HEK293 (cell line): ENCODE data around the gene BST1.

Experiments used
- CTCF ChIA-PET: fragments of 350-600 bp; formaldehyde crosslinking; extraction: SDS; loops from one replicate; lab custom pipeline; 2021; ENCODE audit warnings: antibody characterized with exemption; lab: Yijun Ruan, JAX
- POLR2A ChIA-PET: fragments of 300-600 bp; formaldehyde crosslinking; extraction: SDS; loops from one replicate; lab custom pipeline; 2020; ENCODE audit warnings: antibody characterized with exemption, inconsistent platforms; lab: Yijun Ruan, JAX
- H3K27ac ChIP-seq: fragments of 200-500 bp; sonication (Bioruptor generic); 2 replicates; pipeline ENCODE4 v1.5.1; 2014; ENCODE audit warnings: low read depth, low read length, control low read depth, inconsistent platforms; ENCODE audit errors: extremely low read depth
- H3K36me3 ChIP-seq, 2 experiments: fragments of 200-500 bp in 1 of 2; sonication (Bioruptor generic) in 1 of 2; 1 replicate in 1 of 2; 2 replicates in 1 of 2; pipeline ENCODE4 v1.5.1; 2014 to 2017; ENCODE audit warnings: inconsistent platforms in 2 of 2, low read length in 2 of 2; ENCODE audit not compliant: control insufficient read depth in 2 of 2, insufficient read depth in 1 of 2
- H3K4me1 ChIP-seq: fragments of 200-500 bp; sonication (Bioruptor generic); 2 replicates; pipeline ENCODE4 v1.5.1; 2014; ENCODE audit warnings: mild to moderate bottlenecking, low read length, inconsistent platforms; ENCODE audit not compliant: control insufficient read depth, insufficient read depth
- H3K4me3 ChIP-seq: 2 replicates; pipeline ENCODE4 v1.5.1; 2011; ENCODE audit warnings: low read depth, mild to moderate bottlenecking, control low read depth, low read length, moderate library complexity
- H3K9me3 ChIP-seq: fragments of 200-500 bp; sonication (Bioruptor generic); 2 replicates; pipeline ENCODE4 v1.5.1; 2014; ENCODE audit warnings: low read depth, low read length, inconsistent platforms; ENCODE audit not compliant: control insufficient read depth, insufficient read depth
- MZF1 ChIP-seq: fragments of 450-650 bp; formaldehyde crosslinking; IDR thresholded peaks from 2 replicates; pipeline ENCODE4 v1.5.1; 2017; ENCODE audit warnings: missing biosample characterization, missing genetic modification characterization, borderline replicate concordance
- SALL2 ChIP-seq: fragments of 450-650 bp; formaldehyde crosslinking; IDR thresholded peaks from 2 replicates; pipeline ENCODE4 v1.5.0; 2017; ENCODE audit warnings: missing biosample characterization, mild to moderate bottlenecking, missing genetic modification characterization, borderline replicate concordance
- SETDB1 ChIP-seq: IDR thresholded peaks from one replicate; pipeline ENCODE4 v1.6.1; 2017; ENCODE audit warnings: mild to moderate bottlenecking, low read length, moderate library complexity, mixed read lengths; ENCODE audit not compliant: insufficient read length
- TCF7L2 ChIP-seq: IDR thresholded peaks from 2 replicates; pipeline ENCODE4 v1.6.1; 2011; ENCODE audit warnings: low read depth, mild to moderate bottlenecking, inconsistent platforms, low read length, moderate library complexity, borderline replicate concordance
- YY1 ChIP-seq: fragments of 450-650 bp; formaldehyde crosslinking; IDR thresholded peaks from 2 replicates; pipeline ENCODE4 v1.5.1; 2018; ENCODE audit warnings: missing biosample characterization, missing genetic modification characterization
- YY2 ChIP-seq: fragments of 450-650 bp; formaldehyde crosslinking; IDR thresholded peaks from 2 replicates; pipeline ENCODE4 v1.5.1; 2016; ENCODE audit warnings: missing biosample characterization, missing genetic modification characterization
- ZBTB8A ChIP-seq: fragments of 450-650 bp; formaldehyde crosslinking; IDR thresholded peaks from 2 replicates; pipeline ENCODE4 v1.5.1; 2016; ENCODE audit warnings: missing biosample characterization, missing genetic modification characterization
- ZNF184 ChIP-seq: fragments of 450-650 bp; IDR thresholded peaks from 2 replicates; pipeline ENCODE4 v1.5.1; 2018; ENCODE audit warnings: missing biosample characterization, mild to moderate bottlenecking, missing genetic modification characterization
- ZNF239 ChIP-seq: fragments of 450-650 bp; formaldehyde crosslinking; IDR thresholded peaks from 2 replicates; pipeline ENCODE4 v1.5.1; 2016; ENCODE audit warnings: missing biosample characterization, missing genetic modification characterization
- ZNF544 ChIP-seq: fragments of 450-650 bp; formaldehyde crosslinking; IDR thresholded peaks from 2 replicates; pipeline ENCODE4 v1.5.0; 2017; ENCODE audit warnings: missing biosample characterization, missing genetic modification characterization
- TF ChIP-seq, protein P1 (sequence below): fragments of 450-650 bp; formaldehyde crosslinking; IDR thresholded peaks from 2 replicates; pipeline ENCODE4 v1.5.1; 2017; ENCODE audit warnings: missing biosample characterization, missing genetic modification characterization
- TF ChIP-seq, protein P2 (sequence below): fragments of 450-650 bp; formaldehyde crosslinking; IDR thresholded peaks from 2 replicates; pipeline ENCODE4 v1.5.1; 2017; ENCODE audit warnings: missing biosample characterization, mild to moderate bottlenecking, missing genetic modification characterization, moderate library complexity
- TF ChIP-seq, protein P3 (sequence below): fragments of 450-650 bp; formaldehyde crosslinking; IDR thresholded peaks from 2 replicates; pipeline ENCODE4 v1.5.1; 2016; ENCODE audit warnings: missing biosample characterization, missing genetic modification characterization
- TF ChIP-seq, protein P4 (sequence below): fragments of 450-650 bp; formaldehyde crosslinking; IDR thresholded peaks from 2 replicates; pipeline ENCODE4 v1.5.1; 2016; ENCODE audit warnings: missing biosample characterization, missing genetic modification characterization
- TF ChIP-seq, protein P5 (sequence below): fragments of 450-650 bp; formaldehyde crosslinking; IDR thresholded peaks from 2 replicates; pipeline ENCODE4 v1.5.1; 2016; ENCODE audit warnings: missing biosample characterization, missing genetic modification characterization
- TF ChIP-seq, protein P6 (sequence below): sonication (generic); formaldehyde crosslinking; IDR thresholded peaks from 2 replicates; pipeline ENCODE4 v1.8.1; 2022; ENCODE audit warnings: mild to moderate bottlenecking, moderate library complexity, missing genetic modification reagents
- TF ChIP-seq, protein P7 (sequence below): fragments of 450-650 bp; formaldehyde crosslinking; IDR thresholded peaks from 2 replicates; pipeline ENCODE4 v1.5.1; 2016; ENCODE audit warnings: missing biosample characterization, missing genetic modification characterization, low read depth

Gene BST1

DNA sequence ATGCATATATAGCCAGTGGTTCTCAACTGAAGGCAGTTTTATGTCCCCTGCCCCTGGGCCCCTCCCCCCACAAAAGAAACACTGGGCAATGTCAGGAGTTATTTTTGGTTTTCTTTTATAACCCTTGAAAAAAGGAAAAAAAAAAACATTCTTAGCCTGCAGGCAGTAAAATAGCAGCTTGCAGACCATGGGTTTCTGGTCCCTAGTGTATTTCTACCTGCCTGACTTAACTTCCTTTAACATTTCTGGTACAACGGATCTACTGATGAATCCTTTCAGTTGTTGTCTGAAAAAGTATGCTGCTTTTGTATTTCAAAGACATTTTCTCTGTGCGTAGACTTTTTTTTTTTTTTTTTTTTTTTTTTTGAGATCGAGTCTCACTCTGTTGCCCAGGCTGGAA, 32.3 kb upstream of the BST1 start:
- Histone ChIP-seq H3K36me3 (peaks cover 0 to 26% of the 10 kb centered on the region in 2 experiments; a peak in 1 of 3 replicates), H3K4me1 (no peaks in the 10 kb centered on the region), H3K9me3 (no peaks in the 10 kb centered on the region), H3K4me3 (no peak overlapping the region), H3K27ac (no peak overlapping the region)
- TF ChIP-seq SALL2 = no peak
- no peak for TF ChIP-seq SETDB1
- ChIA-PET POLR2A (interaction anchor here (0.6 kb wide), 1 partner anchor 16 kb away, joined by 3 read pairs; no protein-coding TSS in a partner anchor), CTCF (interaction anchor here (0.6 kb wide), 1 partner anchor 19 kb away, joined by 4 read pairs; no protein-coding TSS in a partner anchor)

DNA sequence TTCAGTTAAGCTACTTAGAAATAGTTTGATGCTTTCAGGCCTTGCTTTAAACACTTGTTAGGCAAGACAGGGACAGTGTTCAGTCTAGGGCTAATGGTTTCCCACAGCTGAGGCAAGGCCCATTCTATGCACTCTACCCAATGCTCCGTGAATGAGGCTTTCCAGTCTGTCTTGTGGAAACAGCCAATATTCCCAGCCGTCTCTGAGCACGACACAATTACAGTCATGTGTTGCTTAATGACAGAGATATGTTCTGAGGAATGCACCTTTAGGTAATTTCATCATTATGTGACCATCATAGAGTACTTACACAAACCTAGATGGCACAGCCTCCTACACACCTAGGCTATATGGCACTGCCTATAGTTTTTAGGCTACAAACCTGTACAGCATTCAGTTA, 30.8 kb upstream of the BST1 start:
- no peak overlapping the region for H3K27ac ChIP-seq
- CTCF ChIA-PET = interaction anchor here (0.6 to 0.7 kb wide), 2 partner anchors 8 to 1995 kb away, joined by 3 to 6 read pairs; no protein-coding TSS in a partner anchor
- TF ChIP-seq, protein P1, sequence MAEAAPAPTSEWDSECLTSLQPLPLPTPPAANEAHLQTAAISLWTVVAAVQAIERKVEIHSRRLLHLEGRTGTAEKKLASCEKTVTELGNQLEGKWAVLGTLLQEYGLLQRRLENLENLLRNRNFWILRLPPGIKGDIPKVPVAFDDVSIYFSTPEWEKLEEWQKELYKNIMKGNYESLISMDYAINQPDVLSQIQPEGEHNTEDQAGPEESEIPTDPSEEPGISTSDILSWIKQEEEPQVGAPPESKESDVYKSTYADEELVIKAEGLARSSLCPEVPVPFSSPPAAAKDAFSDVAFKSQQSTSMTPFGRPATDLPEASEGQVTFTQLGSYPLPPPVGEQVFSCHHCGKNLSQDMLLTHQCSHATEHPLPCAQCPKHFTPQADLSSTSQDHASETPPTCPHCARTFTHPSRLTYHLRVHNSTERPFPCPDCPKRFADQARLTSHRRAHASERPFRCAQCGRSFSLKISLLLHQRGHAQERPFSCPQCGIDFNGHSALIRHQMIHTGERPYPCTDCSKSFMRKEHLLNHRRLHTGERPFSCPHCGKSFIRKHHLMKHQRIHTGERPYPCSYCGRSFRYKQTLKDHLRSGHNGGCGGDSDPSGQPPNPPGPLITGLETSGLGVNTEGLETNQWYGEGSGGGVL = no peak
- TF ChIP-seq, protein P2, sequence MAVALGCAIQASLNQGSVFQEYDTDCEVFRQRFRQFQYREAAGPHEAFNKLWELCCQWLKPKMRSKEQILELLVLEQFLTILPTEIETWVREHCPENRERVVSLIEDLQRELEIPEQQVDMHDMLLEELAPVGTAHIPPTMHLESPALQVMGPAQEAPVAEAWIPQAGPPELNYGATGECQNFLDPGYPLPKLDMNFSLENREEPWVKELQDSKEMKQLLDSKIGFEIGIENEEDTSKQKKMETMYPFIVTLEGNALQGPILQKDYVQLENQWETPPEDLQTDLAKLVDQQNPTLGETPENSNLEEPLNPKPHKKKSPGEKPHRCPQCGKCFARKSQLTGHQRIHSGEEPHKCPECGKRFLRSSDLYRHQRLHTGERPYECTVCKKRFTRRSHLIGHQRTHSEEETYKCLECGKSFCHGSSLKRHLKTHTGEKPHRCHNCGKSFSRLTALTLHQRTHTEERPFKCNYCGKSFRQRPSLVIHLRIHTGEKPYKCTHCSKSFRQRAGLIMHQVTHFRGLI = no peak
- TF ChIP-seq, protein P3, sequence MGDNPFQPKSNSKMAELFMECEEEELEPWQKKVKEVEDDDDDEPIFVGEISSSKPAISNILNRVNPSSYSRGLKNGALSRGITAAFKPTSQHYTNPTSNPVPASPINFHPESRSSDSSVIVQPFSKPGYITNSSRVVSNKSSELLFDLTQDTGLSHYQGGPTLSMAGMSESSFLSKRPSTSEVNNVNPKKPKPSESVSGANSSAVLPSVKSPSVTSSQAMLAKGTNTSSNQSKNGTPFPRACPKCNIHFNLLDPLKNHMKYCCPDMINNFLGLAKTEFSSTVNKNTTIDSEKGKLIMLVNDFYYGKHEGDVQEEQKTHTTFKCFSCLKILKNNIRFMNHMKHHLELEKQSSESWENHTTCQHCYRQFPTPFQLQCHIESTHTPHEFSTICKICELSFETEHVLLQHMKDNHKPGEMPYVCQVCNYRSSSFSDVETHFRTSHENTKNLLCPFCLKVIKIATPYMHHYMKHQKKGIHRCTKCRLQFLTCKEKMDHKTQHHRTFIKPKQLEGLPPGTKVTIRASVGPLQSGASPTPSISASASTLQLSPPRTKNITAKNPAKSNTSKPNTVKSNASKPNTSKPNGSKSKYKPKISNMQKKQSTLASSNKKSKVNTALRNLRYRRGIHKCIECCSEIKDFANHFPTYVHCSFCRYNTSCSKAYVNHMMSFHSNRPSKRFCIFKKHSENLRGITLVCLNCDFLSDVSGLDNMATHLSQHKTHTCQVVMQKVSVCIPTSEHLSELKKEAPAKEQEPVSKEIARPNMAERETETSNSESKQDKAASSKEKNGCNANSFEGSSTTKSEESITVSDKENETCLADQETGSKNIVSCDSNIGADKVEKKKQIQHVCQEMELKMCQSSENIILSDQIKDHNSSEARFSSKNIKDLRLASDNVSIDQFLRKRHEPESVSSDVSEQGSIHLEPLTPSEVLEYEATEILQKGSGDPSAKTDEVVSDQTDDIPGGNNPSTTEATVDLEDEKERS (tag by site-specific recombination) = no peak
- TF ChIP-seq, protein P4, sequence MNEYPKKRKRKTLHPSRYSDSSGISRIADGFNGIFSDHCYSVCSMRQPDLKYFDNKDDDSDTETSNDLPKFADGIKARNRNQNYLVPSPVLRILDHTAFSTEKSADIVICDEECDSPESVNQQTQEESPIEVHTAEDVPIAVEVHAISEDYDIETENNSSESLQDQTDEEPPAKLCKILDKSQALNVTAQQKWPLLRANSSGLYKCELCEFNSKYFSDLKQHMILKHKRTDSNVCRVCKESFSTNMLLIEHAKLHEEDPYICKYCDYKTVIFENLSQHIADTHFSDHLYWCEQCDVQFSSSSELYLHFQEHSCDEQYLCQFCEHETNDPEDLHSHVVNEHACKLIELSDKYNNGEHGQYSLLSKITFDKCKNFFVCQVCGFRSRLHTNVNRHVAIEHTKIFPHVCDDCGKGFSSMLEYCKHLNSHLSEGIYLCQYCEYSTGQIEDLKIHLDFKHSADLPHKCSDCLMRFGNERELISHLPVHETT = no peak
- TF ChIP-seq ZBTB8A (tag by site-specific recombination) (no peak), ZNF239 (tag by site-specific recombination) (no peak), ZNF544 (tag by site-specific recombination) (no peak), ZNF184 (tag by site-specific recombination) (no peak), SALL2 (no peak), TCF7L2 (no peak), MZF1 (tag by site-specific recombination) (no peak), YY1 (tag by site-specific recombination) (no peak), YY2 (tag by site-specific recombination) (no peak)
- TF ChIP-seq, protein P5, sequence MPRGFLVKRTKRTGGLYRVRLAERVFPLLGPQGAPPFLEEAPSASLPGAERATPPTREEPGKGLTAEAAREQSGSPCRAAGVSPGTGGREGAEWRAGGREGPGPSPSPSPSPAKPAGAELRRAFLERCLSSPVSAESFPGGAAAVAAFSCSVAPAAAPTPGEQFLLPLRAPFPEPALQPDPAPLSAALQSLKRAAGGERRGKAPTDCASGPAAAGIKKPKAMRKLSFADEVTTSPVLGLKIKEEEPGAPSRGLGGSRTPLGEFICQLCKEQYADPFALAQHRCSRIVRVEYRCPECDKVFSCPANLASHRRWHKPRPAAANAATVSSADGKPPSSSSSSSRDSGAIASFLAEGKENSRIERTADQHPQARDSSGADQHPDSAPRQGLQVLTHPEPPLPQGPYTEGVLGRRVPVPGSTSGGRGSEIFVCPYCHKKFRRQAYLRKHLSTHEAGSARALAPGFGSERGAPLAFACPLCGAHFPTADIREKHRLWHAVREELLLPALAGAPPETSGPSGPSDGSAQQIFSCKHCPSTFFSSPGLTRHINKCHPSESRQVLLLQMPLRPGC (tag by site-specific recombination) = no peak
- TF ChIP-seq, protein P6, sequence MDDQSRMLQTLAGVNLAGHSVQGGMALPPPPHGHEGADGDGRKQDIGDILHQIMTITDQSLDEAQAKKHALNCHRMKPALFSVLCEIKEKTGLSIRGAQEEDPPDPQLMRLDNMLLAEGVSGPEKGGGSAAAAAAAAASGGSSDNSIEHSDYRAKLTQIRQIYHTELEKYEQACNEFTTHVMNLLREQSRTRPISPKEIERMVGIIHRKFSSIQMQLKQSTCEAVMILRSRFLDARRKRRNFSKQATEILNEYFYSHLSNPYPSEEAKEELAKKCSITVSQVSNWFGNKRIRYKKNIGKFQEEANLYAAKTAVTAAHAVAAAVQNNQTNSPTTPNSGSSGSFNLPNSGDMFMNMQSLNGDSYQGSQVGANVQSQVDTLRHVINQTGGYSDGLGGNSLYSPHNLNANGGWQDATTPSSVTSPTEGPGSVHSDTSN (CRISPR knock-in tag) = no peak
- TF ChIP-seq, protein P7, sequence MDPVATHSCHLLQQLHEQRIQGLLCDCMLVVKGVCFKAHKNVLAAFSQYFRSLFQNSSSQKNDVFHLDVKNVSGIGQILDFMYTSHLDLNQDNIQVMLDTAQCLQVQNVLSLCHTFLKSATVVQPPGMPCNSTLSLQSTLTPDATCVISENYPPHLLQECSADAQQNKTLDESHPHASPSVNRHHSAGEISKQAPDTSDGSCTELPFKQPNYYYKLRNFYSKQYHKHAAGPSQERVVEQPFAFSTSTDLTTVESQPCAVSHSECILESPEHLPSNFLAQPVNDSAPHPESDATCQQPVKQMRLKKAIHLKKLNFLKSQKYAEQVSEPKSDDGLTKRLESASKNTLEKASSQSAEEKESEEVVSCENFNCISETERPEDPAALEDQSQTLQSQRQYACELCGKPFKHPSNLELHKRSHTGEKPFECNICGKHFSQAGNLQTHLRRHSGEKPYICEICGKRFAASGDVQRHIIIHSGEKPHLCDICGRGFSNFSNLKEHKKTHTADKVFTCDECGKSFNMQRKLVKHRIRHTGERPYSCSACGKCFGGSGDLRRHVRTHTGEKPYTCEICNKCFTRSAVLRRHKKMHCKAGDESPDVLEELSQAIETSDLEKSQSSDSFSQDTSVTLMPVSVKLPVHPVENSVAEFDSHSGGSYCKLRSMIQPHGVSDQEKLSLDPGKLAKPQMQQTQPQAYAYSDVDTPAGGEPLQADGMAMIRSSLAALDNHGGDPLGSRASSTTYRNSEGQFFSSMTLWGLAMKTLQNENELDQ = no peak
- H3K9me3 ChIP-seq = no peaks in the 10 kb centered on the region
- no peaks in the 10 kb centered on the region for H3K4me1 ChIP-seq
- POLR2A ChIA-PET = interaction anchor here (1.6 kb wide), 1 partner anchor 9 kb away, joined by 5 read pairs; the partner anchor contains the start of gene FAM200B
- no peak overlapping the region for H3K4me3 ChIP-seq
- peaks cover 0 to 18% of the 10 kb centered on the region in 2 experiments; a peak in 1 of 3 replicates for H3K36me3 ChIP-seq
